NCI-H82 treated with DMSO at 0.1 percent for 48 hours (cell line): ENCODE measurements around the gene CLNK.

ENCODE experiments used
- DNase-seq: peaks from one replicate; lab custom pipeline; 2025; ENCODE audit not compliant: unreplicated experiment; lab: John Stamatoyannopoulos, UW

CLNK gene, protein sequence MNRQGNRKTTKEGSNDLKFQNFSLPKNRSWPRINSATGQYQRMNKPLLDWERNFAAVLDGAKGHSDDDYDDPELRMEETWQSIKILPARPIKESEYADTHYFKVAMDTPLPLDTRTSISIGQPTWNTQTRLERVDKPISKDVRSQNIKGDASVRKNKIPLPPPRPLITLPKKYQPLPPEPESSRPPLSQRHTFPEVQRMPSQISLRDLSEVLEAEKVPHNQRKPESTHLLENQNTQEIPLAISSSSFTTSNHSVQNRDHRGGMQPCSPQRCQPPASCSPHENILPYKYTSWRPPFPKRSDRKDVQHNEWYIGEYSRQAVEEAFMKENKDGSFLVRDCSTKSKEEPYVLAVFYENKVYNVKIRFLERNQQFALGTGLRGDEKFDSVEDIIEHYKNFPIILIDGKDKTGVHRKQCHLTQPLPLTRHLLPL

DNA sequence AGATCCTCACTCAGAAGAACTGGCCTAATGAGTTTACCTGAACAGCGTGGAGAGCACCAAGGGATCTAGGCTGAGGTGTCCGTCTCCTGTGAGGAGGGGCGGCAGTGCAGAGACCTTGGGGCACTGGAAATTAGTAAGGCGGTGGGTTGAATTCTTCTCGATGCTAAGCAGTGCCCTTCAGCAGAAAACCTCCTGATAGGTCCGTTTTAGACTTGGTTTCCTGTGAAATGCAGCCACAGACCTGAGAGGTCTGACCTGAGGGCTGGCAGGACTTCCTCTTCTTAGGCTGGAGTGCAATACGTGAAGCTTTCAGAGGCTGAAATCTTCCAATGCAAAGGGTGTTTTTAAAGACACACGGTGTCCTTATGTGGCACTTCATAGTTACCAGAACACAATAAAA is at the start of gene CLNK:
CLNK (minus strand) TSS at position 138 of the 400 bp plus-strand sequence. CDS start 16,899 bp downstream, outside the sequence.
- no peak for DNase-seq

DNA sequence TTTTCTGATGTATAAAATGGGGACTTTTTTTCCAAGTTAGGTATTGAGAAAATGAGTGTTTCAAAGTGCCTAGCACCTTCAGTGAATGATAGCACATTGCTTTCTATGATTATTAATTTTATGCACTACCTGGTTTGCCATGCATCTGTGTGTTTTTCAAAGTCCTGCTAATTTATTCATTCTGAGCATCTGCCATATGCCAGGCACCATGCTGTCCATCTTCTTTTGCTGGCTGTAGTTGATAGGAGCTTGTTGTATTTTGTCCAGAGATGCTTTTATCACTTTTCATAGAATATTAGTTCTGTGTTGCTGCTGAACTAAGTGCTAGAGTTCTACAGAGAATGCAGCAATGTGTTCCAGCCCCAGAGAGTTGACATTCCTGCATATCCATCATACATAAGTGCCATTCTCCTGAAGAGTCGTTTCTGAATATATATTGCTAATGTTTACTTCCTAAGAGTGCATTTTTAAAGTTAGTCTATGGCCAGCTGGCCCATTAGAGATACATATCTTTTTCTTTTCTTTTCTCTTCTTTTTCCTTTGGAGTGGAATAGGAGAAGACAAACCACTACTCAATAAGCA is 49.0 kb upstream of the CLNK start:
- no peak for DNase-seq

- DNase-seq, result no peak
Measured at GRCh38 chr4:10732914-10733415, 48.4 kb upstream of the CLNK start.

- no peak for DNase-seq
Measured at GRCh38 chr4:10732235-10732913, 47.8 kb upstream of the CLNK start.

GRCh38 chr4:10731690-10732089 is 47.1 kb upstream of the CLNK start:
- no peak for DNase-seq

- DNase-seq, result no peak
Measured at GRCh38 chr4:10731162-10731561, 46.6 kb upstream of the CLNK start.

- DNase-seq, result no peak
Measured at GRCh38 chr4:10730590-10730989, 46.0 kb upstream of the CLNK start.

DNA sequence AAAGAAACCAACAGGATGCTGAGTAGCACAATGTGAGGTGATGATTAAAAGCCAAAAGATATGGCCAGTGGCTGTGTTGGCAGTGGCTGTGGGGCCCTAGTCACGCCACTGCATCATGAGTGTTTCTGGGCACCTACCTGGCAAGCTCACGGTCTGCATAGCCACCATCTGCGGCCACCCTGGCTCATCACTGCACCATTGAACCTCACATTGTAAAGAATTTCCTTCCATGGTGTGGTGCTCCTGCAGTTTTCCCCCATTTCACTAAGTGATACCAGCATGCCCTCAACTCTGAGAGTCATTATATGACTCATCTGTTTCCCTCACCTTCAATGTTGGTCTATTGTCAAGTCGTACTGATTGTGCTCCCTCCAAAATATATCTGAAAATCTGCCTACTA is 45.5 kb upstream of the CLNK start:
- no peak for DNase-seq

DNA sequence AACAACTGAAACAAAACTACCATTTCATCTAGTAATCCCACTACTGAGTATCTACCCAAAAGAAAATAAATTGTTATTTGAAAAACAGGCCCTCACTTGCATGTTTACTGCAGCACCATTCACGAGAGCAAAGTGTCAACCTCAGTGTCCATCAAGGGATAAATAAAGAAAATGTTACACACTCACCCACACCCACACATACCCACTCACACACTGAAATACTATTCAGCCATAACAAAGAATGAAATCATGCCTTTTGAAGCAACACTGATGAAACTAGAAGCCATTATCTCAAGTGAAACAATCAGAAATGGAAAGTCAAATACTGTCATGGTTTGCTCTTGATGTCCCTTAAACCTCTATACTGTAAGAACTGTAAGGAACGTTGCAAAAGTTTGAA is 44.8 kb upstream of the CLNK start:
- DNase-seq, result no peak

GRCh38 chr4:10728016-10728415 is 43.4 kb upstream of the CLNK start:
- DNase-seq, result no peak

- no peak for DNase-seq
Measured at GRCh38 chr4:10727140-10727880, 42.7 kb upstream of the CLNK start.

DNA sequence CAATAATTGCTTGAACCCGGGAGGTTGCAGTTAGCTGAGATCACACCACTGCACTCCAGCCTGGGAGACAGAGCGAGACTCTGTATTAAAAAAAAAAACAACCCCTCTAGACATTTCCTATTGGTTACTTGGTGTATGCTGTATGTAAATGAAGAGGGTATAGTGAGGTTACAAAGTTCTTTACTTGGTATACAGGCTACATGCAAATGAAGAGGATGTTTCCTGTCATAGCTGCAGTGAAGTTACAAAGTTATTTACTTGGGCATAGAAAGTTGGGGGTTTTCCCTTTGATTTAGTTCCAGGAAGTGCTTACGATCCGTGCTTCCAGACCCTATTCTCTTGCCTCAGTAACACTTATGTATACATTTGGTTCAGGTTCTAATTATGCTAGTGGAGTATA is 38.4 kb upstream of the CLNK start:
- no peak for DNase-seq

- DNase-seq, result no peak
Measured at GRCh38 chr4:10721616-10722015, 37.0 kb upstream of the CLNK start.

- DNase-seq, result no peak
Measured at GRCh38 chr4:10716163-10716562, 31.6 kb upstream of the CLNK start.

- no peak for DNase-seq
Measured at GRCh38 chr4:10715696-10716095, 31.1 kb upstream of the CLNK start.

GRCh38 chr4:10715135-10715534 is 30.6 kb upstream of the CLNK start:
- no peak for DNase-seq

DNA sequence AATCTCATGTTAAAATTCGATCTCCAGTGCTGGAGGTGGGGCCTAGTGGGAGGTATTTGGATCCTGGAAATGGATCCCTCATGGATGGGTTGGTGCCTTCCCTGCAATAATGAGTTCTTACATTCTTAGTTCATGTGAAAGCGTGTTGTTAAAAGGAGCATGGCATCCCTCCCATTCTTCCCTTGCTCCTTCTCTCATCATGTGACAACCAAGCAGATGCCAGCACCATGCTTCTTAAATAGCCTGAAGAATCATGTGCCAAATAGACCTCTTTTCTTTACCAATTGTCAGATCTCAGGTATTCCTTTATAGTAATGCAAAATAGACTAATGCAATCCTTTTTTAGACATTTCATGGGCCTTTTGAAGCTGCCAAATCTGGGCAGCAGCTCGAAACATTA is 29.0 kb upstream of the CLNK start:
- DNase-seq, result no peak

- no peak for DNase-seq
Measured at GRCh38 chr4:10706236-10706635, 21.7 kb upstream of the CLNK start.

- no peak for DNase-seq
Measured at GRCh38 chr4:10704430-10704810, 19.9 kb upstream of the CLNK start.

DNA sequence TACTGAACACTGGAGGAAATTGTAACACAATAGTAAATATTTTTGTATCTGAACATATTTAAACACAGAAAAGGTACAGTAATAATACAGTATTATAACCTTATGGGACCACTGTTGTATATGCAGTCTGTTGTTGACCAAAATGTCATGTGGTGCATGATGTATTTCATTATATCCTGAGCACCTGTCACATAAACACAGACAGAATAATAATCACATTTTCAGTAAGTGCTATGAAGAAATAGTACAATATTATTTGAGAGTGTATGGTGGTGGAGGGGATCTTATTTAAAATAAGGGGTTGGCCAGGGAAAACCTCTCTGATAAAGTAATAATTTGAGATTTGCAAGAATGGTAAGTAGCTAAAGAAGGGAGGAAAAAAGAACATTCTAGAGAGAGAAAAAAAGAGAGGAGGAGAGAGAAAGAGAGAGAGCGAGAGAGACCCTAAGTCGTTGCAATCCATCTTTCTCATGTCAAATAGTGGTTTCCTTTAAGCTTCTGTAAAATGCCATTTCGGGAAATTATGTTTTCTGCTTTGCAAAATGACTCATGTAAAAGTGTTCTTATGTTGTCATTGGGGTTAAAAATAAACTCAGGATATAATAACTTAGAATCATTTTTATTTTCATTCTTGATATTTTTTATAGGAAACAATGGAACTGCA is 19.3 kb upstream of the CLNK start:
- DNase-seq, result no peak

- DNase-seq, result no peak
Measured at GRCh38 chr4:10703156-10703555, 18.6 kb upstream of the CLNK start.
